ENCODE measurements around the gene EPN2. TPM values are rescaled to one million over a fixed set of nuclear protein-coding genes. Genes with fewer than 3 reads are reported as not detected.

EPN2 gene
- total RNA-seq = 19.3 and 44.0 TPM in 2 replicates

DNA sequence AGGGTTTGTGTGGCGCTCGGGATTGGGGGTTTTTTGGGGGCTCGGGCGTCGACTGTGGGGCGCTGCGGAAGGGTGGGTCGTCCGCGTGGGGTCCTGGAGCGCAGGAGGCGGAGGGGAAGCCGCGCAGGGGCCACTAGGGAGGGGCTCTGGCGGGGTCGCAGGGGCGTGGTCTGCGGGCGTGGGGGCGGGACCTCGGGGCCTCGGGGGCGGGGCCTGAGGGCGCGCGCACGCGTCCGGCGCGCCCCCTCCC lies at the start of gene EPN2:
Gene EPN2 (plus strand): TSS at position 228 of the 250 bp plus-strand sequence. CDS start 45,754 bp downstream, outside the sequence.

DNA sequence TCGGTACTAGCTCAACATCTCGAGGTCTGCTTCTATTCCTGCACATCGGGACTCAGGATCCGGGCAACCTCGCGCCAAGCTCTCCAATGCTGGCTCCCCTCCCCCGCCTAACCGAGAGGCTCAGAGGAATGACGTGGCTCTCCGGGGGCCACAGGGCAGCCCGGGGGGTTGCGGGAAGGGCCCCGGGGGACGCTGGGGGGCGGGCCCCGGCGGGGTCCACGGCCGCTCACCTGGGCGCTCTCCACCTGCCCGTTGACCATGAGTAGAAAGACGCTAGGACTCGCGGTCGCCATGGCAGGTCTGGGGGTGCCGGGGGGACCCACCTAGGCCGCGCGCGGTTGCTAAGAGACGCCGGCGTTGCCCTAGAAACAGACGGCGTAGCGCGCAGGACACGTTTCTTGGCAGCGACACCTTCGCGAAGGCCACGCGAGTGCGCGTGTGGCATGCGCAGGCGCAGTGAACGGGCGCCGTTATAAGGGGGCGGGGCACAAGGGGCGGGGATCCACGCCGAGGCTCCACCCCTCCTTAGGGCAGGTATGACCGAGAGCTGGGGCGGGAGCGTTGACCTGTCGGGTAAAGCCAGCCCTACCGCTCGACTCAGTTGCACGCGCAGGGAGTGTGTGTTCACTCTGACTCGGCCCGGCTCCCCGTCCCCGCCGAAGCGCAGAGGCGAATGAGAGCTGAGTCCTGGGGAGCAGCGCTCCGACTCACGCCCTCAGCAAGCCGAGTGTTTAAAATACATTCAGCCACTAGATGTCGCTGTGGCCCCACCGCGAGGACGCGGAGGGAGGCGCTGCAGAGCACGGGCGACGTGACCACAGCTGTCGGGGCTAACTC lies 125.3 kb downstream of the EPN2 start, which contains the start of gene B9D1:
Gene B9D1 (minus strand): TSS at position 447 of the 837 bp plus-strand sequence. CDS start 154 bp downstream, at position 293.

DNA sequence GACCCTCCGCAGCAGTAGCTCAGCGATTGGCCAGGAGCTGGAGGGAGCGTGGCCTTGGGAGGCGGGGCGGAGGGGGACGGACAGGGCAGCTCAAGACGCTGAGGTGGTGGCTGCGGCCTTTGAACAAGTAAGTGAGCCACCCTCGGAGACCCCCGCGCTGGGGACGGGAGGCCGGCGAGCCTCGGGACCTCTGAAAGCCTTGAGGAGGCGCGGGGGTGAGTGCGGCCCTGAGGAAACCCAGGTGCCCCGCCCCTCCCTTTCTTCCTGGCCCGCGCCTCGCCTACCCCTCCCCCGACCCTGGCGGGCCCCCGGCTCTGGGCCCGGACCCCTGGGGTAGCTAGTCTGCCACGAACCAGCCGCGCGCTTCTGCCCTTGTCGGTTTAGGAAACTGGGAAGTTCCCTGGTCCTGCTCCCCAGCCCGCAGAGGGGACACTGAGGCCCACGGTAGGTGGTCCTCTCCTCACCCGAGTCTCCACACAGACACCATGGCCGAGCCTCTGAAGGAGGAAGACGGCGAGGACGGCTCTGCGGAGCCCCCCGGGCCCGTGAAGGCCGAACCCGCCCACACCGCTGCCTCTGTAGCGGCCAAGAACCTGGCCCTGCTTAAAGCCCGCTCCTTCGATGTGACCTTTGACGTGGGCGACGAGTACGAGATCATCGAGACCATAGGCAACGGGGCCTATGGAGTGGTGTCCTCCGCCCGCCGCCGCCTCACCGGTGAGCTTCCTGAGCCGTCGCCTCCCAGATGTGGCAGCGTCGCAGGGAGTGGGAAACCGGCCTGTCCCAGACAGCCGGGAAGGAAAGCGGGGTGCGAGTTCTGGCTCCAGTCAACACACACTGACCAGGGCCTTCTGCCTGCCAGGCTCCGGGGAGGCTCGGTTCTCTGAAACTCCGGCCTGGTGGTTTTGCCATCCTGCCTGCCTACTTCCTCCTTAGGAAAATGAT lies 141.5 kb downstream of the EPN2 start, which contains the start of gene MAPK7:
Gene MAPK7 (plus strand): TSS at position 83 of the 945 bp plus-strand sequence. CDS start 403 bp downstream, at position 486.

Small RNA genes within 50 kb of the gene (small RNA-seq; reads per million reads assigned to genes)
- 1.2 reads per million, percentile 51 among the genes with 10 or more reads in this experiment for gene MIR1180 (ENCODE audit: low replicate concordance)

Other genes with a start within 250 kb of the EPN2 start
- gene FAM83G, start 232.6 kb upstream of the EPN2 start, total RNA-seq = 25.6 and 28.5 TPM in 2 replicates
- gene GRAP, start 190.4 kb upstream of the EPN2 start, total RNA-seq = under 0.01 TPM in 1 of 2 replicates, not detected in the other
- gene GRAPL, start 109.8 kb upstream of the EPN2 start, total RNA-seq = 0.14 TPM in 1 of 2 replicates, not detected in the other
- gene B9D1, start 125.4 kb downstream of the EPN2 start, total RNA-seq = 31.4 and 92.4 TPM in 2 replicates
- gene MAPK7, start 141.1 kb downstream of the EPN2 start, total RNA-seq = 24.8 and 31.1 TPM in 2 replicates
- gene MFAP4, start 149.8 kb downstream of the EPN2 start, total RNA-seq = 4.0 and 64.3 TPM in 2 replicates
- 0.22 and 0.29 TPM in 2 replicates for gene RNF112, start 173.9 kb downstream of the EPN2 start, total RNA-seq